Epithelial cell of prostate (primary cell): ENCODE results near the gene LRRFIP2.

Source experiments
- DNase-seq: peaks from one replicate; pipeline ENCODE4 v3.0.0-alpha.2; 2011; ENCODE audit warnings: low read depth, low spot score
- H3K27ac ChIP-seq: fragments of 450-650 bp; 2 replicates; pipeline ENCODE4 v1.5.1; 2017; ENCODE audit warnings: mild to moderate bottlenecking

LRRFIP2 gene

DNA sequence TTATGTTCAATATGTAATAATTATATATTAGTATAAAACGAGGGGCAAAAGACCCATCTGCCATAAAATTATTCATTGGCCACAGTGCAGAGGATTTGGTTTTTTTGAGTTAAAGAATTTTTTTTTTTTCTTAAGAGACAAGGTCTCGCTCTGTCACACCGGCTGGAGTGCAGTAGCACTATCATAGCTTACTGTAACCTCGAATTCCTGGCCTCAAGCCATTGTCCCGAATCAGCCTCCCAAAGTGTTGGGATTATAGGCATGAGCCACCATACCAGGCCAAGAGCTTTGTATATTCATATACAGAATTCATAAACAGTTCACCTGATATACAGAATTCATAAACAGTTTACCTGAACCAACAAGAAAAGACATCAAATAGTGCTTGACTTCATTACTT, 20.2 kb upstream of the LRRFIP2 start:
- no peak for DNase-seq
- no peak overlapping the region for H3K27ac ChIP-seq

DNA sequence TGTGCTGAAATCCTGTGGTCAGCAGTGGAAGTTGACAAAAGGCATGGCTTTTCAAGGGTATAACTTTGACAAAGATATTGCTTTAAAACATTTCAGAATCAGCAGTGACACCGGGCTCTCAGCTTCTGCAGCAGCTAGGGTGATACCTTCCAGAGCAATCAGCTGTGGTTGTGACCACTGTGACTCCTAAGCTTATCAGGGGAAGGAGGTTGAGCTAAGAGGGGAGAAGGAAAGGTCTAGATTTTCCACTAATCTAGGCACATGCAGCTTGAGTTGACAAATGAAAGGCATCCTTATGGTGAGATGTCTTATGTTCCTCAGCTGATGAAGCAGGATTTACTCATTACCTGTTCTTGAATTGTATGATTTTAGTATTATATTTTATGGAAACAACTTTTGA, 16.3 kb upstream of the LRRFIP2 start:
- H3K27ac ChIP-seq, result peak overlapping the region; percentile 15
- no peak for DNase-seq

DNA sequence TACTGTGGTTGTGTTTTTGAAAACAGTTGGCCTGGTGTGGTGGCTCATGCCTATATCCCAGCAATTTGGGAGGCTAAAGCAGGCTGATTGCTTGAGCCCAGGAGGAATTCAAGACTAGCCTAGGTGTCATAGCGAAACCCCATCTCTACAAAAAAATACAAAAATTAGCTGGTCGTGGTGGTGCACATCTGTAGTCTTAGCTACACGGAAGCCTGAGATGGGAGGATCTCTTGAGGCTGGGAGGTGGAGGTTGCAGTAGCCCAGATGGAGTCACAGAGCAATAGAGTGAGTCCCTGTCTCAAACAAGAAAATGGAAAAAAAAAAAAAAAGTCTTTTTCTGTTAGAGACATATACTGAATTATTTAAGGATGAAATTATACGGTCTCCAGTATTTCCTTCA, 14.7 kb upstream of the LRRFIP2 start:
- no peak for DNase-seq
- no peak overlapping the region for H3K27ac ChIP-seq

DNA sequence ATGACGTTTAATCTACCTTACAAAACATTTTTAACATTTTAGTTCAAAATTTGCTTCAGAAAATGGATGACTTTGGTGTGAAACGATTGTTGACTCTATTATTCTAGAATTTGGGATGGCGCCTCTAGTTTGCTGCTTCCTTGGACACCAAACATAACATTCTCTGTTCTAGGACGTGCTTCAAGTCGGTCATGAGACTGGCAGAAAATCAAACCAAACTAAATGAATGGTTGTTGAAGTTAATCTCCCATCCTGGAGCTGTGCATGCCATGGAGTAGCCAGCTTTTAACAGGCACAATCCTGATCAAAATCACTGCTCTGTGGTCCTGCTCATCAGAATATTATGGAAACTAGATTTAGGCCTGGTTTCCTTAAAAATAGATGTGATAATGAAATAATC, 9.6 kb upstream of the LRRFIP2 start:
- peak overlapping the region; percentile 98 for H3K27ac ChIP-seq
- DNase-seq, result no peak

DNA sequence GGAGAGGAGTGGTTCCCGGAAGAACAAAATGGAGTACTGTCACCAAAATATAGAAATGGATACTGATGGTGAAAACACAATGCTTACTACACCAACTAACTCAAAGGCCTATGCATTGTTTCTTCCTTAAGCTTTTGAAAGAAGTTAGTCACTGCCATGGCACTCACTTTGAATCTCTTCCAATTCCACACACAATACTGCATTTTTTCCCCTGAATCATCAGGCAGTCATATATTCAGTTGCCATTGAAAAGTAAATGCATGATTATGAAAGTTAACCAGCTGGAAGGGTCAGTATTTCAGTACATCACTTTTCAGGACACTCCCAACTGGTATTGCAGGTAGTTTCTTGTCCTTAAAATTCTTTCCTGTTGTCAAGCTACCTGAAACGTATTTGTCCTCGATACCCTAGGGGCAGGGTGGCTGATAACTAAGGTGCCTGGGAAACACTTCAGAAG, 9.0 kb upstream of the LRRFIP2 start:
- H3K27ac ChIP-seq, result peak overlapping the region; percentile 98
- DNase-seq, result peak; percentile 94

DNA sequence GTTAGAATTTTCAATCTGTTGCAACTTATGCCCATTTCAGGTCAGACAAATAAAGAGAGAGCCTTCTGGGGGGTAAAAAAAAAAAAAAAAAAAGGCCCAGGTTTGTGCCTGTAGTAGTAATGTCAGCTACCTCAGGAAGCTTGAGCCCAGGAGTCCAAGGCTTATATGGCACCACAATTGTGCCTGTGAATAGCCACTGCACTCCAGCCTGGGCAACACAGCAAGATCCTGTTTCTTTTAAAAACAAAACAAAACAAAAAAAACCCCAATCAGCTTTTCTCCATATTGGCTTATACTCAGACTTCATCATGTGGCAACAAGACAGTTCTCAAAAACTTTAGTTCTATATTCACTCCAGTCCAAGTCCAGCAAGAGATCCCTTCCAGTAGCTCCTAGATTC, 8.4 kb upstream of the LRRFIP2 start:
- peak overlapping the region; percentile 98 for H3K27ac ChIP-seq
- no peak for DNase-seq

DNA sequence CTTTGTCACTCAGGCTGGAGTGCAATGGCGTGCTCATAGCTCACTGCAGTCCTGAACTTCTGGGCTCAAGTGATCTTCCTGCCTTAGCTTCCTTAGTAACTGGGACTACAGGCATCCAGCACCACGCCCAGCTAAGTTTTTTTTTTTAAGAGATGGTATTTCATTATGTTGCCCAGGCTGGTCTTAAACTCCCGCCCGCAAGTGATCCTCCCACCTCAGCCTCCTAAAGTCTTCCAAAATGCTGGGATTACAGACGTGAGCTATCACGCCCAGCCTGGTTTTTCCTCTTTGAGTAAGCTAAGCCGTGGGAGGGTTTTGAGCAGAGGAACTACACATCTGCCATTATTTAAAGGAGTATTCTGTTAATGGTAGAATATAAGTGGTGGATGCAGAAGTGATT, 7.4 kb upstream of the LRRFIP2 start:
- DNase-seq, result no peak
- H3K27ac ChIP-seq, result peak overlapping the region; percentile 98

DNA sequence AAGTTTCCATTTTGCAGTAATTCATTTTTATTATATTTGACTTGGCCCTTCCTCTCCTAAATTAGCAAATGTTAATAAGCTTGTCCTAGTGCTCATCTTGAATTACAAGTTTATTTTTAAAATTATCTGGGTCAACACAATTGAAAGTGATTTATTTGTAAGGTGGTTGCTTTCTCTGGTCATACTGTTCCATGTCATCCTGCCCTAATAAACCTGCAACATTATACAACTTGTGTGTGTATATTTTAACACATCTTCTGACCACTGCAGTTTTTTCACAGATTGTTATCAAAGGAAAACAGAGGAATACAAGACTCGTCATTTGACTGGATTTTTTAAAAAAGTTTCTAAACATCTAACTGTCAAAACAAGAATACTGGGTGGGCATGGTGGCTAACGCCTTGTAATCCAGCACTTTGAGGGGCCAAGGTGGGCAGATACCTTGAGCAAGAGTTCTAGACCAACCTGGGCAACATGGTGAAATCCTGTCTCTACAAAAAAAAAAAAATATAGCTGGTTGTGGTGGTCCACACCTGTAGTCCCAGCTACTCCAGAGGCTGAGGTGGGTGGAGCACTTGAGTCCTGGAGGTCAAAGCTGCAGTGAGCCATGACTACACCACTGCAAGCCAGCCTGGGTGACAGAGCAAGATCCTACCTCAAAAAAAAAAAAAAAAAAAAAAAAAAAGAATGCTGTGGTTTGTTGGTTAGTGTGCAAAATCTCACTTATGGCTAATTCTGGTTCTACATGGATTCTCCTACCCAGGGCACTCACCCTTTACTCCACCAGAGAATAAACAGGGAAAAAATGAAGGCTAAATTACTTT, 5.0 kb upstream of the LRRFIP2 start:
- peak overlapping the region; percentile 98 for H3K27ac ChIP-seq
- no peak for DNase-seq

DNA sequence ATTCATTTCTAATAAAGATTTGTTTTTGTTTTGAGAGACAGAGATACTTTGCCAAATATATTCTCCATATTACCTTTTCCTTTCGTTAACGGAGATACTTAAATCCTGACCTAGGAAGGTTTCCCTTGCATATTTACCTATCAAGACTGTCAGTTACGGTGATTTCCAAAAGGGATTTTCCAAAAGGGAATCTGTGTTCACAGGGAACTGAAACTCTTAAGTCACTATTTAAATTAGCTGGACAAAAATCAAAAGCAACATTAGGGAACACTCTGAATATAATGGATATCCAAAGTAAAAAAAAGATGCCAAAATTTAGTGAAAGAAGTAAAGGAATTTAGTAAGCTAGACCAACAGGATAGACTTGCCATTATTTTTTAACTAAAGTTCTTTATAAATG, 576 bp downstream of the LRRFIP2 start:
- DNase-seq, result no peak
- H3K27ac ChIP-seq, result peak overlapping the region; percentile 96

DNA sequence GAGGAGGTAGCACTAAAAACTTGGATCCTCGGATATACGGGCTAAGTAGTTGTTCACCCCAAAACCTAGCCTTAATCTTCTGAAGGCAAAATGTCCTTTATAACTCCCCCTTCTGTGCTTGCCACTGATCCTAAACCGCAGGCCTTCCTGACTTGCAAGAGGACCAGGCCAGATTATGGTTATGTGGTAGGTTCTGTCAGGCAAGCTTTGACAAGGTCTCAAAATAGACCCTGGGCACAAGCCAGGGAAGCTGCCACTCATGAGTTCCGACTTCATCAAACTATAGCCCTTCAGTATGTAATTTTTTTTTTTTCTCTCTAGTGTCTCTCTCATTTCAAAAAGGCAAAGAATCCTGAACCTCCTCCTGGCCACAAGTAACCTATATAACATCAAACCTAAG, 3.2 kb downstream of the LRRFIP2 start:
- no peak for DNase-seq

DNA sequence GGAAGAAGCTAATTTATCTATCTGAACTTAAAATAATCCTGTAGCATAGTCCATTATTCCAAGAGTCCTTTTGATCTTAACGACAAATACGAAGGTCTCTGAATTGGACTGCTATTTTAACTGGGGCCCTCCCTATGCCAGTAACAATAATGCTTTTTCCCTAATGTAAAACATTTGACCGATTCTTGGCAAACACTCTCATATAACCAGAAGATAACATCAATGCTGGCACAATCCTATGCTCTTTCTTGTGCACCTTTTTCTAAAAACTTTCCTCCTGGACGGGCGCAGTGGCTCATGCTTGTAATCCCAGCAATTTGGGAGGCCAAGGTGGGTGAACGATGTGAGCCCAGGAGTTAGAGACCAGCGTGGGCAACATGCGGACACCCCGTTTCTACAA, 3.9 kb downstream of the LRRFIP2 start:
- H3K27ac ChIP-seq, result no peak overlapping the region
- no peak for DNase-seq

More for the DNA sequence above, 3.2 kb downstream of the LRRFIP2 start:
- H3K27ac ChIP-seq, result no peak overlapping the region

DNA sequence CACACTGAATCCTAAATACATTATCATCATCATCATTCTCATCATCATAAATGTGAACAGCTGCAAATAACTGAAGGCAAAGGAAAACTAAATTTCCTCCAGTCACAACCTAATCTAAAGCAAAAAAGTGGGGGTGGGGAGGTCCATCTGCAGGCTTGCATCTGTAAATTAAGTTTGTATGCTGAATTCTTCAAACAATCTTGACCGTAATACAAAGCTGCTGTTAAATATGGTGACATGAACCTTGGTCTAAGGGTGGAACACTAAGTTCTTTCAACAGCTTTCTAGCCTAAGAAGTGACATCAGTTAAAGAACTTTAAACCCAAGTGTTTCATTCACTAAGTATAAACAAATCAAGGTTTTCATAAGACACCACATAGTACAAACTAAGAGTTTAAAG, 4.3 kb downstream of the LRRFIP2 start:
- DNase-seq, result no peak
- H3K27ac ChIP-seq, result no peak overlapping the region

DNA sequence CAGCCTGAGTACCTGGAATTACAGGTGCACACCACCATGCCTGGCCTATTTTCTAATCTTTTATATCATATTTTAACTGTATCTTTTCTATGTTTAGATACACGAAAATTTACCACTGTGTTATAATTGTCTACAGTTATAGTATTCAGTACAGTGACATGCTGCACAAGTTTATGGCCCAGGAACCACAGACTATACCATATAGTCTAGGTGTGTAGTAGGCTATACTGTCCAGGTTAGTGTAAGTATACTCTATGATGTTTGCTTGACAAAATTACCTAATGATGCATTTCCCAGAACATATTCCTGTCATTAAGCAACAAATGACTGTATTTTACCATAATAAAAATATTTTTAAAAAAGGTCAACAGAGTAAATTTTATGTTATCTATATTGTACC, 5.5 kb downstream of the LRRFIP2 start:
- no peak for DNase-seq
- H3K27ac ChIP-seq, result no peak overlapping the region

DNA sequence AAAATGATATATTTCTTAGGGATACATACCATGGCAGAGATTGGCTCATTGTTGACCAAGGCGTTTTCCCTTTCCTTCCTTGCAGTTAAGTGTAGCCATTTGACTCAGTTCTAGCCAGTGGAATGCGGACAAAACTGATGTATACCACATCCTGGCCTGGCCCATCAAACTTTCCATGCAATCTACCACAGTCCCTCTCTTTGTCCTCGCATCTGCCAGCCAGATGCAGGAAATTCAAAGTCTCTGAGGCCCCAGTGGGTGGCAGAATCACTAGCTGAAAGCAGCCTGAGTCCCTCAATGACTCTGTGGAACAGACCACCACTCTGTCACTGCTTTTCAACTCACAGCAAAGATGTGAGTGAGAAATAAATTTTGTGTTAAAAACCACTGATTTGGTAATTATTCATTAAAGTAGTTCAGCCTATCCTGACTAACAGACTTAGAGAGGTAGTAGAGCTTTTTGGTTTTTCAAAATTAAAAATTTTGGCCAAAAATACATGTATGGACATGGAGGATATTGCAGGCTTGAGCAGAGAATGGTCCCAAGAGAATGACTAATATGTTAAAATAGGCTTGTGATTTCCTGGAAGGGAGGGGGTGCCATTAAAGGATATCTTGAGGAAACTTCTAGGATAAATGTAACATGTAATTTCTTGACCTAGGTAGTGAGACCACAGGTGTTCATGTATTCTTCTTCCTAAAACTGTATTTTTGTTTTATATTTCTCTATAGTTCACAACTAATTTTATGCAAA, 10.9 kb downstream of the LRRFIP2 start:
- DNase-seq, result no peak
- H3K27ac ChIP-seq, result peak overlapping the region; percentile 82

DNA sequence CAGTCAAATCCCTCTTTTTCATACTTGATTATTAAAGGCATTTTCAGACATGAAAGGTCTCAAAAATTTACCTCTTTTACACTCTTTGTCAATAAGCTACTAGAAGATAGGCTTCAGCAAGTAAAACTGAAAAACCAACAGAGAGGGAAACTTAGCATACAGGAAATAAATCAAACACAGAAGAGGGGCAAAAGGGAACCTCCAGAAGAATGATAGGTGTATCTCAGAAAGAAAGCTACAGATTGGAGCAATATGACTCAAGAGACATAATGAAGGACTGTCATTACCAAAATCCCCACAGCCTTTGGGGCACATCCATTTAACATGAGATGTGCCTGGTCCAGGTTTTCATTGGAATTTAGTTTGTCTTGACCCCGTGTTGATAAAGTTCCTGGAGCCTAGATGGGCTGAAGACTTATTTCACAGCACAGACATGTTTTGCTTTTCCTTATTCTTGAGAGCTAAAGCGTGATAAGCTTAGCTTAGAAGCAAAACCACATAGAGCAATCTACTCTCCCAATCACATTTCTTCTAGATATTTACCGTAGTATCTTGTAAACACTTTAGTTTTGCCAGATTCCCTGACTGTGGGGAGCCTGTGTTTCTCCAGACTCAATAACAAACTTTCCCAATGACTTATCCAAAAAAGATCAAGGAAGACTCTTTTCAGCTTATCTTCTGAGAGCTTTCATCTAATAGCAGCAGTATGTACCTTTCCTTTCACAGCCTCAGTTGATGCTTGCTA, 11.7 kb downstream of the LRRFIP2 start:
- H3K27ac ChIP-seq, result peak overlapping the region; percentile 82
- no peak for DNase-seq

DNA sequence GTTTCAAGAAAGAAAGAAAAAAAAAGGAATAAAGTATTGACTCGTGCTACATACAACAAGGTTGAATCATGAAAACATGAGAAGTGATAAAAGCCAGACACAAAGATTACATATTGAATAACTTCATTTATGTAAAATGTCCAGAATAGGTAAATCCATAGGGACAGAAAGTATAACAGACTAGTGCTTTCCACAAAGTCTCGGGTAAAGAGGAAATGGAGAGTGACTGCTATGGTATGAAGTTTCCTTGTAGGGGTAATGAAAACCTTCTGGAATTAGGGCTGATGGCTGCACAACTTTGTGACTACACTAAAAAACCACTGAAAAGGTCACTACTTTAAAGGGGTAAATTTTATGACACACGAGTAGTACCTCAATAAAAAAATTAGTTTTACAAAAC, 13.0 kb downstream of the LRRFIP2 start:
- DNase-seq, result no peak

DNA sequence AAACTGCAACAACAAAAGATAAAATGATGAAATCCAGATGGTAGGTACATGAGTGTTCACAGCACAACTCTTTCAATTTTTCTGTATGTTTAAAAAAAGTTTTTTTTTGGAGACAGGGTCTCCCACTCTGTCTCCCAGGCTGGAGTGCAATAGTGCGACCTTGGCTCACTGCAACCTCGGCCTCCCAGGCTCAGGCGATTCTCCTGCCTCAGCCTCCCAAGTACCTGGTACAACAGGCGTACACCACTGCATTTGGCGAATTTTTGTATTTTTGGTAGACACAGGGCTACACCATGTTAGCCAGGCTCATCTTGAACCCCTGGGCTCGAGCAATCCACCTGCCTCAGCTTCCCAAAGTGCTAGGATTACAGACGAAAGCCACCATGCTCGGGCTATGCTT, 18.6 kb downstream of the LRRFIP2 start:
- DNase-seq, result no peak
- no peak overlapping the region for H3K27ac ChIP-seq

More for the DNA sequence above, 13.0 kb downstream of the LRRFIP2 start:
- no peak overlapping the region for H3K27ac ChIP-seq

DNA sequence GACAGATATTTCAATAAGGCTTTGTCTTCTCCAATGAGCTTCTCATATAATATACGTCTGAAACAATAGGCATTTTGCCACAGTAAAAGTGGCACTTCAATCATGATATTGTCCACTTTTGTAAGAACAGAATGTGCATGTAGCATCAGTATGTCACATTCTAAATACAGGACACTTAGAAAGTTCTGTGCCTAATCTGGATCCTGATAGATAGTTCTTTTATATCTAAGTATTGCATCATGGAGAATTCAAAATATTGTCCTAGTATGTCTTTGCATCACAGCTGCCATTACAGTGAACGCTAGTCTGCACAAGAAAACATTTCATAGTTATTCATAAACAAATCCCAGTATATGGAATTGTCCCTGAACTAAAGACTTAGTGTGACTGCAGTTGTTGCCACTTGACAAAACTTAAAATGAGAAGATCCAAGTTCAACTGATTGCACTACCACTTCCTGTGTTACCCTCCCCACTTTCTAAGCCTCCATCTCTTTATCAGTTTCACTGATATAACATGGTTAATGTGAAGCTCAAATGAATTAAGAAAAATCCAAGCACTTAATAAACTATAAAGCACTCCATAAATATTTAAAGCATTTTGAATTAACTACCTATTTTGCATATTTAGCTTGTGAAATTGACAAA, 19.6 kb downstream of the LRRFIP2 start:
- no peak for DNase-seq
- H3K27ac ChIP-seq, result no peak overlapping the region

DNA sequence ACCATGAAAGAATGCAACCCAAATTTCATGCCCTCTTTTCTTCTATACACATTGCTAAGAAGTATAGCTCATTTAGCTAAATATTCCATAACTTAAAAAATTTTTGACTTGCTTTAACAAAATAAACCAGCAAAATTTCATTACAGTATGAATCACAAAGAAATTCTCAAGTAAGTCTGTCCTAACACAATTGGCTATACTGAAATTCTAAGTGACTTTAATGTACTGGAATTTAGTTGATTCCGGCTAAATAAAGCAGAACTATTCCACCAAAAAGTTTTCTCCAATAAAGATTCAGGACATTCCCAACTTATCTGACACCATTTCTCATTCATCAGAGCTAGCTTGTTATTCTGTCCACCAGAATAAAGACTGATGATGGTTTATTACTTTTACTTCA, 23.8 kb downstream of the LRRFIP2 start:
- DNase-seq, result no peak

DNA sequence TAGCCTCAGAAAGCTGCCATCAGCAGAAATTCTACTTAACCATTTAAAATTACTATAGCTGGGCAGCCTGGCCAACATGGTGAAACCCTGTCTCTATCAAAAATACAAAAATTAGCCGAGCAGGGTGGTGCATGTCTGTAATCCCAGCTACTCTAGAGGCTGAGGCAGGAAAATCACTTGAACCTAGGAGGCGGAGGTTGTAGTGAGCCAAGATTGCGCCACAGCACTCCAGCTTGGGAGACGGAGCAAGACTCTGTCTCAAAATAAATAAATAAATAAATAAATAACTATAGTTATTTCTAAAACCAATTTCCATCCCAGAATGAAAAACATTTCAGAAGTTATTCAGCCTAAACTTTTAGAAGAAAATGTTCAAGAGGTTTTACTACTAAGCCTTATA, 25.1 kb downstream of the LRRFIP2 start:
- DNase-seq, result no peak

More for the DNA sequence above, 23.8 kb downstream of the LRRFIP2 start:
- H3K27ac ChIP-seq, result no peak overlapping the region

More for the DNA sequence above, 25.1 kb downstream of the LRRFIP2 start:
- H3K27ac ChIP-seq, result no peak overlapping the region
